GM19035 (cell line): ENCODE measurements around the gene CCDC88C.
A peak's percentile ranks its signal among the peaks of the same experiment; 100 is the strongest.
"Not testable (repeated sequence)": the region's sequence is repeated elsewhere in the genome, so short reads cannot be mapped to it uniquely, and the experiment has no call there.

Experiments used
- ATAC-seq: cut with Tn5 transposase; IDR thresholded peaks from one replicate; pipeline ENCODE4 v1.9.1; 2021; ENCODE audit not compliant: unreplicated experiment

CCDC88C gene

GRCh38 chr14:91418387-91419043, 895 bp upstream of the CCDC88C start:
- ATAC-seq: no peak

- peak; percentile 35 for ATAC-seq
Measured at GRCh38 chr14:91417983-91418386, 365 bp upstream of the CCDC88C start.

- no peak for ATAC-seq
Measured at GRCh38 chr14:91416744-91417119, 888 bp downstream of the CCDC88C start.

GRCh38 chr14:91415794-91416743, 1.6 kb downstream of the CCDC88C start:
- peak; percentile 52 for ATAC-seq

- no peak for ATAC-seq
Measured at GRCh38 chr14:91414475-91414833, 3.2 kb downstream of the CCDC88C start.

- no peak for ATAC-seq
Measured at GRCh38 chr14:91413547-91414474, 3.8 kb downstream of the CCDC88C start.

- ATAC-seq: no peak
Measured at GRCh38 chr14:91412939-91413338, 4.7 kb downstream of the CCDC88C start.

GRCh38 chr14:91410771-91411536, 6.7 kb downstream of the CCDC88C start:
- no peak for ATAC-seq

- no peak for ATAC-seq
Measured at GRCh38 chr14:91409928-91410718, 7.5 kb downstream of the CCDC88C start.

- not testable (repeated sequence) for ATAC-seq
Measured at GRCh38 chr14:91409240-91409639, 8.4 kb downstream of the CCDC88C start.

GRCh38 chr14:91406982-91407381, 10.6 kb downstream of the CCDC88C start:
- no peak for ATAC-seq

- ATAC-seq: no peak
Measured at GRCh38 chr14:91406451-91406850, 11.2 kb downstream of the CCDC88C start.

- no peak for ATAC-seq
Measured at GRCh38 chr14:91405724-91406435, 11.7 kb downstream of the CCDC88C start.

GRCh38 chr14:91405241-91405721, 12.3 kb downstream of the CCDC88C start:
- no peak for ATAC-seq

GRCh38 chr14:91402771-91403600, 14.6 kb downstream of the CCDC88C start:
- no peak for ATAC-seq

GRCh38 chr14:91402348-91402747, 15.3 kb downstream of the CCDC88C start:
- no peak for ATAC-seq

GRCh38 chr14:91401751-91402150, 15.9 kb downstream of the CCDC88C start:
- ATAC-seq: no peak

- no peak for ATAC-seq
Measured at GRCh38 chr14:91400696-91401095, 16.9 kb downstream of the CCDC88C start.
